Measurements from ENCODE around the gene ZC3HAV1.
"Not testable (repeated sequence)": the region's sequence is repeated elsewhere in the genome, so short reads cannot be mapped to it uniquely, and the experiment has no call there.

Gene ZC3HAV1

DNA sequence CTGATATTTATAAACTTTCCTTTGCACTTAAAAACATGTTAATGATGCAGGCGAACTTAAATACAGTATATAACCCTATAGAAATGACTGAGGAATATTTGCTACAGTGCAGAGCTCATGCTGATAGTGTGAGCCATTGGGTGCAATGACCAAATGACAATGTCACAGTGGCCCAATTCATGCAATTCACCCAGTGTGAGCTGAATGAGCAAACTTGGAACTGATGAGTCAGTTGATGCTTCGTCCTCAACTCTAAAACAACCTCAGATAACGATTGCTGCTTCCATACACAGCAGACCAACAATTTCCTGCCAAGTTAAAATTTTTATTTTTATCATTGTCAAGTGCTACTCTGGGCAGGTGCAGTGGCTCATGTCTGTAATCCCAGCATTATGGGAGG, 61.5 kb downstream of the ZC3HAV1 start:
- DNase-seq = no peak

DNA sequence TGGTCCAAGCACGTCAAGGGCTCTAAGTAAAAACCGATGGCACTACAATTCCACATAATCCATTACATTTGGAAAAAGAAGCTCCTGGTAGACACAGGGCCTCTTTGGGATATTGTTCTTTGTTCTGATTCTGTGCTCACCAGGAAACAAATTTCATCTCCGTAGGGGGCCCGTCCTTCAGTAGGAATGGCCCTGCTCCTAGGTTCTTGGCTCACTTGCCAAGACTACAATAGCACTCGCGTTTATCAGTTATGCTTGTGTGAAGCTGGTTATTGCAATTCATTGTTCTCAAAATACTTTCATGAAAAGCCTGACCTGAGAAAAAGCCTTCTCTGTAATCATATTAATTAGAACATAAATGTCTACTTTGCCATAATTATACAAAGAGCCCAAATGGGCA, 63.4 kb downstream of the ZC3HAV1 start:
- DNase-seq = peak; percentile 14

DNA sequence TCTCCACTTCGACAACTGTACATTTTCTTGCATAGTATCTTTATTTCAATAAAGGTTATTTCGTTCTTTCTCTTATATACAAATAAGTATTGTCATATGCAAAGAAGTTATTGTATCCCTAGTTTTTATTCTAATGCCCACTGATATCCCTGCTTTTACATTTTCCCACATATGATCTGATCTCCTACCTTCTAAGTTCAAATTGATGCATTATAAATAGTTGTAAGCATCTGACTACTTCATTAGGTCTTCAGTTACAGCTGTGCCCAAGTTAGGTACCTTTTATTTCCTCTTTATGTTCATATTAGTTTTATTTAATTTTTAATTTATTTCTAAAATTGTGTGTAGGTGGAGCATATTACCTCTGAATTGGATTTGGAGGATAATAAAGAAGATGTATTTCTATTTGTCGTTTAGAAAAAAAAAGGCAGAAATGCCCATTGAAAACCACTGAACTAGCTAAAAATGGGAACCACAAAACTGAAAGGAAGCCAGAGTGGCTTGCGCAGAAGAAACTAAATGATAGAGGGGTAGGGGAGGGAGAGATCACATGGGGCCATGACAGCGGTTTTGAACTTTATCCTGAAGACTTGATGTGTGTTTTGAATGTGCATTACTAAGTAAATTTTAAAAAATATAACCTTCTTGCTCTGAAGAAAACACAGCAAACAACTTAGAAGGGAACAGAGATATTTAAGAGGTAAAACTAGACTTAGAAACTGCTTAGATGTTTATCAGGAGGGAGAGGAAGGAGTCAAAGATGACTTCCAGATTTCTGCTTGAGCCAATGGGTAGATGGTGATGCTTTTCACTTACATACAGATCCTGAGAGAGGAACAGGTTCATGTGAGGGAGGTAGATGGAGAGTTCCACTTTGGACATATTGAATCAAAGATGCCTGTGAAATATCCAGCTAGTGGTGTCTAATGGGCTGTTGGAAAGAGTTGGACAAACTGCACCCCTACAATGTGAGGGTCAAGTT, 64.4 kb downstream of the ZC3HAV1 start:
- DNase-seq = no peak

DNA sequence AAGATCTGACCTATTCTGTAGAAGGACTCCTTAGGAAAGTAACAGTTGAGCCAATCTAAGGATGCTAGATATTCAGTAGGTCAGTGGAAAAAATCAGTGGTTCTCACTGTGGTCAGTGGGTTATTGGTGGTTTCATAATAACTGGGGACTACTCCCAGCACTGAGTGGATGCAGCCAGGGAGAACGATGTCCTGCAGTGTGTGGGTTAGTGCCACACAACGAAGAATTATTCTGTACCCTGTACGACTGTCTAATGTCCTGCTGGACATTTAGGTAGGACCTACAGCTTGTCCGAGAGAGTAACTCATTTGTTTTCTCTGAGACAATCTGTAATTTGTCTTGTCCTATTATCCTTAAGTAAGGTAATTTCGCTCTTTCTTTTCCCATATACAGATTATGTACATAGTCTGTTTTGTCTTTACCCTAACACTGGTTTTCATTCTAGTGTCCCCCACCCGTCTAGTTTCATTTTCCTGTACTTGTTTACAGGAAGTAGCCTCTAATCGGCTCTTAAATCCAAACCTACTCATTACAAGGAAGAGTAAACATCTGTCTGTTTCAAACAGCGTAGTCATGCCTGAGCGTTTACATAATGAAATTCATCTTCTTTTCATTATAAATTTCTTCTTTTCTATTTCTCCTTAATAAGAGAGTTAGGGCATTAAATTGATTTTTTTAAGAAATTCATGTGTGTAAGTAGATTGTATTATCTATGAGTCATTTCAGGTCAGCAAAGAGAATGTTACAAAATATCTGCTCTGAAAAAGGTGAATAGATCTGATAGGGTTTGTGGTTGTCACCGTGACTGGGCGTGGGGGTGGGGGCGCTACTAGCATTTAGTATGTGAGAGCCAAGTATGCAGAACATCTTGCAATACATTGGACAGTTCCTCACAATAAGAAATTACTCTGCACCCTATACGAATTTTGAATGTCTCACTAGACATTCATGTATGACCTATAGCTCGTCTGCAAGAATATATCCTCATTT, 65.4 kb downstream of the ZC3HAV1 start:
- DNase-seq = no peak

DNA sequence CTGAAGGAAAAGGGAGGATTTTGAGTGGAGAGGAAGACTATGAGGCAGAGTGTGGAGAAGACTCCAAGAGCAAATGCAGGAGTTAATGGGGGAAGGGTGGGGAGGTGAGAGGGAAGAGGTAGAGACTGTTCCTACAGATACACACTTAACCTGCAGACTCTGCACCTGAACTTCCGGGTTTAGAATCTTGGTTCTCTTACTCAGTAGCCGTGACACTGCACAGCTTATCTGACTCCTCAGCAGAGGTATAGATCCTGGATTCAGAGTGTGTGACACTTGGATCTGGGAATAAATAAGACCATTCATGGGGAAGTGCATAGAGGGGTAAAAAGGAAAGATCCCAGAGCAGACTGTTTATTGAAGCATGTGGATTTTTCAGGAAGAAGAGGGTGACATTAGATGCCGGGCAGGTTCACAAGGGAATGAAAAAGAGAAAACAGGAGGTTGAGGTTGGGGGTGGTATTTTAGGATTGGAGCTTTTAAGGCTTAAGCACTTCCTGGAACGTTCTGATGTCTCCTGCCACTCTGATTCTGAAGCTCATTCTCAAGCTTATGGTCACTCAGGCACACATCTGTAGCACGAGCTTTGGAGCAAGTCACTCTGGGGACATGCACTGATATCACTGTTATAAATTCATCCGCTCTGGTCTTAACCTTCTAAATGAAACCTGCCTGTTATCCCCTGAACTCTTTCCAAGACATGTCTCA, 68.0 kb downstream of the ZC3HAV1 start:
- DNase-seq = no peak

DNA sequence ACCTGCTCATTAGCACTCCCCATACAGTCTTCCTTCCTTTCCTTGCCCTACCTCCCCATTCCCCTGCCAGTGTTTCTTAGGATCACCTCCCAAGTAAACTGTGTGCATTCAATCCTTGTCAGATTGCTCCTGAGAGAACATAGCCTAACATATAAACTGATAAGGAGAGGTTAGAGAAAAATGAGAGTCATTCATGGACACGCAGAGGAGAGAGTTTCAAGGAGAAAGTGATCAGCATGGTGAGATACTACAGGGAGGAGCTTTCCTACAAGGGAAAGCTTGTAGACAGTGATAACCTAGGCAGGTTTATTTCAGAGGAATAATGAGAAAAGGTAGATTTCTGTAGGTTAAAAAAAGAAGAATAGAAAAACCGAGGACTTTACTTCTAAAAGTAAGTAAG, 70.8 kb downstream of the ZC3HAV1 start:
- no peak for DNase-seq

DNA sequence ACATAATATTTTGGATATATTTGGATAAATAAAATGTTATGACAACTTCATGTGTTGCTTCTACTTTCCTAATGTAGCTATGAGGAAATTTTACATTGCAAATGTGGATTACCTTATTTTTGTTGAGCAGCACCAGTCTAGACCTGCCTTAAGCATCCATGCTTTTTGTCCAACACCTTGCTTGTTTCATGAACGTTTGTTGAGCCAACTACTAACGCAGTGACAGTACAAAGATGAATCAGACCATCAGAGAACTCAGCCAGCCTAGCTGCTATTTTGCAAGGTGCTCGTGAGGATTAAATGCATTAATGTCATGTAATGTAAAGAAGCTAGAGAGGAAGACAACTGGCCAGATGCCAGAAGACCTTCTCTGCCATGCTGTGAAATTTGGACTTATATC, 72.6 kb downstream of the ZC3HAV1 start:
- DNase-seq = no peak

DNA sequence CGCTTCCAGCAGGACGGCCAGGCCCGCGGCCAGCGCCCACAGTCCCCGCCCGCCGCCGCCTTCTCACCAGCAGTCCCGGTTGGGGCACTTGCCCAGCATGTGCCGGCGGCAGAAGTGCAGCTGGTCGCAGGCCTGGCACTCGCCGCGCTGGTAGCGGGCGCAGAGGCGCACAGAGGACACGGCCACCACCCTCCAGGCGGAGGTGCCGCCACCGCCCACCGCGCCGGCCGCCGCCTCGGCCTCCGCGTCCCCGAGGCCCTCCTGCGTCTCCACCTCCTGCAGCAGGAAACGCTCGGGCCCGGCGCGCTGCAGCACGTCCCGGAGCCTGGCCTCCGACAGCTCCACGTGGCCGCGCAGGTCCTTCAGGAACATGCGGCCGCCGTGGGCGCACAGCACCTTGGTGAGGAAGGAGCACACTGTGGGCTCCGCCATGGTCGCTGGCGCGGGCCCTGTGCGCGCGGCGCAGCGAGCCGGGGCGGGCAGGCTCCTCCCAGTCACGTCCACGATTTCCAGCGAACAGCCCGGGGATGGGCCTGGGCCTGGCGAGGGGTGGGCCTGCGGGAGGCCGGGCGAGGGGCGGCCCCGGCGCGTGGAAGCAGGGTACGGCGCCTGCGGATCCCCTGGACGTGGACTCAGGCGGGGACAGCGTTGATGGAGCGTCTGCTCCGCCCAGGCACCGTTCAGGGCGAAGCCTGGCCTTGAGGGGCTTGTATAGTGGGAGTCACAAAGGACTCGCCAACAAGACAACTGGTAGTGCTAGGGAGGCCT, 73.8 kb downstream of the ZC3HAV1 start, which contains the start of gene ZC3HAV1L:
Gene ZC3HAV1L (minus strand): TSS at position 457 of the 768 bp plus-strand sequence. CDS start 25 bp downstream, at position 432.
- peak; percentile 76 for DNase-seq

DNA sequence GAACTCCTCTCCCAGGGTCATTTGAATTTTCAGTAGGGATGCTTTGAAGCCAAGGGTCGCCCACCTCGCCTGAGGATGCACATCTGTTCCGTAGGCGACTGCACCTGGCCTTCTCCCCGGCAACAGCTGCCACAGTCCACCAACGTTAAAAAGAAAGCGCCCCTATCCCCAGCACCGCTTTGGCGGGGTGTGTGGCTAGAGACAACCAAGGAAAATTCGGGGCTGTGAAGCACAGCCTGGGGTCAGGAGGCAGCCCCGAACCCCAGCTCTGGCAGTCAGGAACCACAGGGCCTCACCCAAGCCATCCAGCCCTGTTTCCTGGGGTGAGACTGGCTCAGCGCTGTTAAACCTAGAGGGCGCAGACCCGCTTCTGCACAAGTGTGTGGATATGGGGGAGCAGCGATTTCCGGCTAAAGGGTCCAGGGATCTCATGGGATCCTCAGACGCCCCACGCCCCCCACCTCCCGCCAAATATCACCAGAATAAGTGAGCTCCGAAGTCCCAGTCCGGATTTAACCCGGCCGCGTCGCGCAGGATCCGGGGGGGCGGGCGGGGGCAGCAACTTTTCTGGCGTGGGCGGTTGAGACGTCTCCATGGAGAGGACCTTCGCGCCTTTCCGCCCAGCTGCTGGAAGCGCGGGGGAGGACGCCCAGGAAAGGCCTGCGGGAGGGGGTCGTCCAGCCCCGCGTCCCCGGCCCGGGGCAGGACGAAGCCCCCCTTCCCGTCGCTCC, 74.5 kb downstream of the ZC3HAV1 start:
- DNase-seq = peak; percentile 51

DNA sequence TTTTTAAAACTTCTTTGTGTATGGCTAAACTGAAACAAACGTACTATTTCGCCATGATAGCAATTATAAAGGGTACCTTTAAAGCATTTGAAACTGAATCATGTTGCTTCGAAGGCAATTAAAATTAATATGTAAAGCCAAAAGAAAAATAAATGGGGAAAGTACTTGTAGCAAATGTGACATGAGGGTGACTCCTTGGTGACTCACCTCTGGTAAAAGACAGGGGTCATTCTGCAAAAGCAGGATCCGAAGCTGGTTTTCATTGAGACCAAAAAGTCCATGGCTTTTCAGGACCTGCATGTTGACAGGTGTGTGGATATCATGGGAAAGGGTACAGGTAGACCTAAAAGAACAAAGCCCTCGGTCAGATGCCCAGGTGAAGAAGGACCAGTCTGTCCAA, 75.2 kb downstream of the ZC3HAV1 start:
- no peak for DNase-seq

DNA sequence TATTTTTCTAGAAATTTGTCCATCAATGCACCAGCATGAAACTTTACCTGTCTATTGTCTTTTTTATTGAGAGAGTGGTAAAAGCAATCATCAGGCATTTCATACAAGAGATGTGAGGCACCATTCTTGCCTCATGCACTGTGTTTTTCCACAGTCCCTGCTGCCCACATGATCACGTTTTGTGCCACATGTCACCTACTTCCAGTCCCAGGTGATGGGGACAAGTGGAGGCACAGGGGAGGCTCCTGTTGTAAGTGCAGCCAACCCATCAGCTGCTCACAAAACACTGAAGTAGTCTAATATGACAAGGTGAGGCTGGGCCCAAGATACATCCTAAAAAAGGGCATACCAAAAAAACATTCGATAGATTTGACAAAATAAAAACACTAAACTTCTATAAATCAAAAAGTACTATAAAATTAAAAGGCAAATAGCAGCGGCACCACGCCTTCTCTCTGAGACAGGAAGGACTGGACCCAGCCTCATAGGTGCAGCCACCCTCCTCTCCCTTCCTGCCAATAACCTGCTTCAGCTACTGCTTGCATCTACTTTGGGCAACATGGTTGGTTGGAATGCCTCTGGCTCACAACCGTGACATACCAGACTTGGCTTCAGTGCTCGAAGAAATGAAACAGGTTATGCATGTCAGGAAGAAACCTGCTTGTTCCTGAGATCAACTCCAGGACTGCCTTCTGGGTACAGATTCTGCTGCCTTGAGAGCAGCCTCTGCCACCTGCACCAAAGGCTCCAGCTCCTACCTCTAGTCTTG, 76.0 kb downstream of the ZC3HAV1 start:
- DNase-seq = no peak

DNA sequence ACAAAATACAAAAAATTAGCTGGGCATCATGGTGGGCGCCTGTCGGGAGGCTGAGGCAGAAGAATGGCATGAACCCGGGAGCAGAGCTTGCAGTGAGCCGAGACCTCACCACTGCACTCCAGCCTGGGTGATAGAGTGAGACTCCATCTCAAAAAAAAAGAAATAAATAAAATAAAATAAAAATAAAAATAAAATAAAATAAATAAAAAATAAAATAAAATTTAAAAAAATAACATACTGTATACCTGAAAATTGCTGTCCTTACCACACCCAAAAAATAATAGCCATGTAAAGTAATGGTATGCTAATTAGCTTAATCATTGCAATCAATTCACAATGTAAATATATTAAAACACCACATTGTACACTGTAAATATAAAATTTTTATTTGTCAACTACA, 77.0 kb downstream of the ZC3HAV1 start:
- DNase-seq = no peak

DNA sequence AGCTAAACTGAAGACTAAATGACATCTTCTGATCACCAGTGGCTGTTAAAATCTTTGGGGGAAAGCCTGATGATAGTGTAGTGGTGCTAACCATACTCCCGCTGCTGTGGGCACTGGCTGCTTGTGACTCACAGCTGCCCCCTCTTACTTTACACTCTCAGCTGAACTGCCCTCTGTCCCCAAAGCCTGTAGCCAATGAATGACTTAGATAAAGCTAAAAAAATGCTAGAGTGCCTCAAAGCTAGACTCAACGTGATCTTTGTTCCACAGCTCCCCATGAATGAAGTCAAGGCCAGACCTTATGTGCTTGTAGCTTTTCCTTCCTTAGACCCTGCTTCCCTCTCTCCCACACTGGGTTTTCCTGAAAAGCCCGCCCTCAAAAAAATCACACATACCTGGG, 80.2 kb downstream of the ZC3HAV1 start:
- DNase-seq = no peak

DNA sequence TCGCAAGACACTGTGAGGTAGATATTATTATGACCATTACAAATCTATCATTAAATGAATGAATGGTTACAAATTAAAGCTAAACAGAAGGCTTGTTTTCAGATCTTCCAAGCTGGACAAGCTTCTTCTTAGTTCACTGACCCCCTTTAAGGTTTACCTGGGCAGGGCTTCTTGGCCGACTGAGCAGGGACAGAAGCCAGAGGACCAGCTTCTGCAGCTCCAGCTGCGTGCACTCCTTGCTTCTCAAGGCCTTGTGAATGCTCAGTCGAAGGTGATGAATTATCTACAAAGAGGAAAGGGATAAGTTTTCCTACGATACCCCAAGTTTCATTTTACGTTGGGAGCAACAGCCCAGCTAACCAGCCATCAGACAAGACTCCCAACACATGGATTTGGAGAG, 83.0 kb downstream of the ZC3HAV1 start:
- DNase-seq = no peak

DNA sequence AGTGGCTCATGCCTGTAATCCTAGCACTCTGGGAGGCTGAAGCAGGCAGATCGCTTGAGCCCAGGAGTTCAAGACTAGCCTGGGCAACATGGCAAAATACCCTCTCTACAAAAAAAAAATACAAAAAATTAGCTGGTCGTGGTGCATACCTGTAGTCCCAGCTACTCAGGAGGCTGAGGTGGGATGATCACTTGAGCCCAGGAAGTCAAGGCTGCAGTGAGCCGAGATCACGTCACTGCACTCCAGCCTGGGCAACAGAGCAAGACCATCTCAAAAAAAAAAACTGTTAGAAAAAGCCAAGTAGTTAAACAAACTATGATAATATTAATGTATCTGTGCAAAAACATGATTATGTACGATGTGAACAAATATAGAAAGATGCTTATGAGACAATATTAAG, 83.7 kb downstream of the ZC3HAV1 start:
- DNase-seq = not testable (repeated sequence)

DNA sequence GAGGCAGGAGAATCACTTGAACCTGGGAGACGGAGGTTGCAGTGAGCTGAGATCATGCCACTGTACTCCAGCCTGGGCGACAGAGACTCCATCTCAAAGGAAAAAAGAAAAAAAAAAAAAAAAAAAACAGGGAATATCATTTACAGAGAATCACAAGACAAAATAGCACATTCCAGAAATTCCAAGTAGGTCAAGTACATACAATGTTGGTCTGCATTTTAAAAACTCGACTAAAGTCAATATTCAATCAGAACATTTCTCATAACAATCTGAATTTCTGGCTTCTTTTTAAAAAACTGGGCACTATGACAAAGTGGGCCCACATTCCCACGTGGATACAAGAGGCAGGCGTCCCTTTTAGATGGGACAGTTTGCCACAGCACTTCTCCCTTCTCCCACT, 86.4 kb downstream of the ZC3HAV1 start:
- DNase-seq = no peak

DNA sequence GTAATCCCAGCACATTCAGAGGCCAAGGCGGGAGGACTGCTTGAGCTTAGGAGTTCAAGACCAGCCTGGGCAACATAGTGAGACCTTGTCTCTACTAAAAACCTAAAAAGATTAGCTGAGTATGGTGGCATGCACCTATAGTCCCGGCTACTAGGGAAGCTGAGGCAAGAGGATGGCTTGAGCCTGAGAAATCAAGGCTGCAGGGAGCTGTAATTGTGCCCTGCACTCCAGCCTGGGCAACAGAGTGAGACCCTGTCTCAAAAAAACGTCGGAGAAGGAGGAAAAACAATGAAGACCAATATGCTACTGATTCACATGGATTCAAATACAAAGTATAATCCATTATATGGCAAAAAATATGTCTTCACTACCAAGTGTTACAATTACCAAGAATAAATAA, 87.2 kb downstream of the ZC3HAV1 start:
- no peak for DNase-seq

DNA sequence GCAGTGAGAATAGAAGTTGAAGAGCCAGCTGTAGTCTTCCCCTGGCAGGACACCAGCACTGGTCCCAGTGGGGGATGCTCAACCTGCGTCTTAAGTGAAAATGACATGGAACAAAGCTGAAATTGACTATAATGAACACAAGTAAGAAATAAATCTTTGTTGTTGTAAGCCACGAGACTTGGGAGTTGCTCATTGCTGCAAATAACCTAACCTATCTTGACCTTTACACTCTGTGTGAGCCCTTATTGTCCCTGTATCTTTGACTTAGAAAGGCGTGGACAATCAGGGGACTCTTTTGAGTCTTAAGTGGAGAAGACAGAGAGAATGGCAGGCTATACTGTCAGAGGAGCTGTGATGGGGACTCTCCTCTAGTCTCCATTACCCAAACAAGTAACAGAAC, 90.6 kb downstream of the ZC3HAV1 start:
- no peak for DNase-seq

DNA sequence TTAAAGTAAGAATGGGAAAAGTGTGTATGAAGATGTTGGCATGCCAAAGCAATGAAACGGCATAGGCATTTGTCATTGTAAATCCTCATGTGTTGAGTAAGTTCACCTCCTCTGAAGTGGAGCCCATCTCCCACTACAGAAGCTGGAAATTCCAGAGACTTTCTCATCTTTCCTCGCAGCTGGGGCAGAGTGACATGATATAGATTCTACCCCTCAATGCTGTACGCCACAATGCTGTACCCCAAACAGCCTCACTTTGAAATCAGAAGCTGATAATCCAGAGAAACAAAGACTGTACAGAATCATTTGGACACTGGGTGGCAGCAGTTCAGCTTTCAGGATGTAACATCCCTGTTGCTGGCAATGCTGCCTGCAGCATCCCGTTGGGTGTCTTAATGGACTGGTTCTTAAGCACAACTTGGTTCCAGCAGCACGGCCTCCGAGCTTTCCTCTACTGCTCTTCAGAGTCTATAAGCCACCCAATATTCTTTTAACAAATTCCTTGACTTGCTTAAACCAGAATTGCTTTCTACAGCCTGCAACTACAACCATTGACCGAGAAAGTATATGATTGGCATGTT, 92.5 kb downstream of the ZC3HAV1 start:
- peak; percentile 66 for DNase-seq

DNA sequence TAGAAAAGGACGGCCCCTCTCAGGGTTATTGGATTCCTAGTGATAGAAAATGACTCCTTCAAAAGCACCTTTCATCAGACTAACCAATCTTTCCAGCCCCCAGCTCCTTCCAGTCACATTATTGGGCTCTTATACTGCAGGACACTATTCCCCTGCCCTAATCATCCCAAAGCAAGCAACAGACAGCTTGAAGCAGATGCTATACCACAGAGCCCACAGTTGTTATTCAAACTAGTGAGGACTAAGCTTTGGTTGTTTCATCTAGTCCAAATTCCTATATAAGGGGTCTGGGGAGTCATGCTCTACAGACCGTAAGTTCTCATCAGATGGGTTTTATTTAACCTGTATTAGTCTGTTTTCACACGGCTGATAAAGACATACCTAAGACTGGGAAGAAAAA, 98.1 kb downstream of the ZC3HAV1 start:
- no peak for DNase-seq

All from NCI-H1092 treated with DMSO at 0.1 percent for 48 hours (cell line).